ENCODE measurements around the gene IGF2R.
"Not testable (repeated sequence)": the region's sequence is repeated elsewhere in the genome, so short reads cannot be mapped to it uniquely, and the experiment has no call there.

The IGF2R gene

GRCh38 chr6:159998538-159998937, 29.7 kb downstream of the IGF2R start:
- no peak for DNase-seq (ENCODE audit: low spot score)

- DNase-seq (ENCODE audit: low spot score) = no peak
These were observed 30.4 kb downstream of the IGF2R start for GRCh38 chr6:159999240-159999671.

GRCh38 chr6:160000280-160000704, 31.4 kb downstream of the IGF2R start:
- no peak for DNase-seq (ENCODE audit: low spot score)

- not testable (repeated sequence) for DNase-seq (ENCODE audit: low spot score)
These were observed 32.1 kb downstream of the IGF2R start for GRCh38 chr6:160000893-160001427.

- DNase-seq (ENCODE audit: low spot score) = no peak
These were observed 34.0 kb downstream of the IGF2R start for GRCh38 chr6:160002882-160003281.

GRCh38 chr6:160004018-160004417, 35.1 kb downstream of the IGF2R start:
- DNase-seq (ENCODE audit: low spot score) = no peak

- DNase-seq (ENCODE audit: low spot score) = no peak
These were observed 35.7 kb downstream of the IGF2R start for GRCh38 chr6:160004419-160005175.

- no peak for DNase-seq (ENCODE audit: low spot score)
These were observed 36.3 kb downstream of the IGF2R start for GRCh38 chr6:160005211-160005610.

- DNase-seq (ENCODE audit: low spot score) = no peak
These were observed 37.1 kb downstream of the IGF2R start for GRCh38 chr6:160005861-160006540.

- DNase-seq (ENCODE audit: low spot score) = no peak
These were observed 38.3 kb downstream of the IGF2R start for GRCh38 chr6:160007145-160007544.

GRCh38 chr6:160007611-160008010, 38.7 kb downstream of the IGF2R start:
- DNase-seq (ENCODE audit: low spot score) = no peak

GRCh38 chr6:160010067-160010466, 41.2 kb downstream of the IGF2R start:
- no peak for DNase-seq (ENCODE audit: low spot score)

GRCh38 chr6:160013987-160014868, 45.3 kb downstream of the IGF2R start:
- DNase-seq (ENCODE audit: low spot score) = no peak

- no peak for DNase-seq (ENCODE audit: low spot score)
These were observed 45.9 kb downstream of the IGF2R start for GRCh38 chr6:160014869-160015182.

- DNase-seq (ENCODE audit: low spot score) = no peak
These were observed 47.1 kb downstream of the IGF2R start for GRCh38 chr6:160015778-160016684.

GRCh38 chr6:160022101-160022500, 53.2 kb downstream of the IGF2R start:
- no peak for DNase-seq (ENCODE audit: low spot score)

GRCh38 chr6:160022793-160023192, 53.9 kb downstream of the IGF2R start:
- DNase-seq (ENCODE audit: low spot score) = no peak

- no peak for DNase-seq (ENCODE audit: low spot score)
These were observed 55.3 kb downstream of the IGF2R start for GRCh38 chr6:160024152-160024551.

- DNase-seq (ENCODE audit: low spot score) = no peak
These were observed 58.2 kb downstream of the IGF2R start for GRCh38 chr6:160027076-160027475.

GRCh38 chr6:160027931-160028330, 59.0 kb downstream of the IGF2R start:
- DNase-seq (ENCODE audit: low spot score) = no peak
